C4-2B (cell line): ENCODE results near the gene CTNNBL1.

Experiments used
- H3K27ac ChIP-seq: fragments of 450-650 bp; 2 replicates; pipeline ENCODE4 v1.5.1; 2017
- CTCF ChIP-seq: fragments of 450-650 bp; conservative IDR thresholded peaks from 2 replicates; pipeline ENCODE4 v1.5.1; 2017; ENCODE audit warnings: mild to moderate bottlenecking
- ZFX ChIP-seq: fragments of 450-650 bp; IDR thresholded peaks from 2 replicates; pipeline ENCODE4 v1.6.1; 2017

CTNNBL1 gene

GRCh38 chr20:37726971-37727956 is 33.4 kb downstream of the CTNNBL1 start:
- no peak overlapping the region for H3K27ac ChIP-seq
- no peak for TF ChIP-seq CTCF
- TF ChIP-seq ZFX, result no peak

GRCh38 chr20:37727957-37728634 is 34.3 kb downstream of the CTNNBL1 start:
- TF ChIP-seq ZFX (no peak), CTCF (no peak)
- H3K27ac ChIP-seq, result no peak overlapping the region

GRCh38 chr20:37728635-37728983 is 34.8 kb downstream of the CTNNBL1 start:
- no peak overlapping the region for H3K27ac ChIP-seq
- TF ChIP-seq CTCF (no peak), ZFX (no peak)

GRCh38 chr20:37729452-37729851 is 35.6 kb downstream of the CTNNBL1 start:
- no peak for TF ChIP-seq CTCF
- no peak for TF ChIP-seq ZFX
- no peak overlapping the region; the same call in 1 of the 2 replicates for H3K27ac ChIP-seq

- H3K27ac ChIP-seq, result no peak overlapping the region
- no peak for TF ChIP-seq ZFX
- no peak for TF ChIP-seq CTCF
Observed at GRCh38 chr20:37729909-37730308, 36.1 kb downstream of the CTNNBL1 start.

GRCh38 chr20:37733416-37733815 is 39.6 kb downstream of the CTNNBL1 start:
- TF ChIP-seq ZFX (no peak), CTCF (no peak)
- H3K27ac ChIP-seq, result no peak overlapping the region
